Measurements from ENCODE around the gene ARPC5L.

GRCh38 chr9:124852121-124852828 is 9.7 kb upstream of the ARPC5L start:
- TF ChIP-seq CTCF (IDR thresholded peaks at IDR 0.05; ENCODE audit: borderline replicate concordance, extremely low read depth, low read length, poor library complexity, severe bottlenecking) (no peak), EZH2 (IDR thresholded peaks at IDR 0.05; ENCODE audit: borderline replicate concordance, low read depth, low read length, severe bottlenecking) (no peak)

All from DND-41 (cell line).